H1 (cell line): ENCODE data around the gene BCAM. TPM values are rescaled to one million over a fixed set of nuclear protein-coding genes. Genes with fewer than 3 reads are reported as not detected.

Experiments
- ASH2L ChIP-seq: fragments of 200-600, 300-600 bp; sonication (generic); IDR thresholded peaks from one replicate; pipeline ENCODE4 v1.7.1; 2017; ENCODE audit warnings: low read length
- CBX5 ChIP-seq: fragments of 300-800, 300-1000 bp; sonication (generic); IDR thresholded peaks from 2 replicates; pipeline ENCODE4 v1.7.1; 2016; ENCODE audit warnings: antibody characterized with exemption, low read length, low read depth
- CHD1 ChIP-seq: IDR thresholded peaks from 2 replicates; pipeline ENCODE4 v1.6.1; 2012; ENCODE audit warnings: low read depth, low read length, improper control_type of control experiment
- E2F6 ChIP-seq: IDR thresholded peaks from 2 replicates; pipeline ENCODE4 v1.6.1; 2012; ENCODE audit warnings: inconsistent platforms
- HDAC6 ChIP-seq: IDR thresholded peaks from one replicate; pipeline ENCODE4 v1.7.1; 2012; ENCODE audit warnings: low read depth, mild to moderate bottlenecking, inconsistent platforms, low read length, moderate library complexity
- MAFK ChIP-seq: IDR thresholded peaks from 2 replicates; pipeline ENCODE4 v1.6.1; 2012; ENCODE audit warnings: low read depth, mild to moderate bottlenecking, improper control_type of control experiment, low read length
- PHF8 ChIP-seq: fragments of 200-600 bp; sonication (generic); conservative IDR thresholded peaks from 2 replicates; pipeline ENCODE4 v1.7.1; 2012; ENCODE audit warnings: low read depth, mild to moderate bottlenecking, inconsistent platforms, low read length, moderate library complexity
- POLR2A ChIP-seq, 2 experiments: IDR thresholded peaks; 1 replicate in 1 of 2; 2 replicates in 1 of 2; pipeline ENCODE4 v1.6.1; 2011; ENCODE audit warnings: low read depth in 2 of 2, low read length in 2 of 2, mild to moderate bottlenecking in 2 of 2; ENCODE audit errors: control extremely low read depth in 1 of 2
- POLR2AphosphoS5 ChIP-seq: IDR thresholded peaks from 2 replicates; pipeline ENCODE4 v1.6.1; 2011; ENCODE audit warnings: low read depth, low read length
- RNF2 ChIP-seq: fragments of 200-900, 300-1000 bp; sonication (generic); IDR thresholded peaks from 2 replicates; pipeline ENCODE4 v1.7.1; 2016; ENCODE audit warnings: borderline replicate concordance, low read depth, mild to moderate bottlenecking, antibody characterized with exemption, low read length; ENCODE audit not compliant: poor library complexity, severe bottlenecking; ENCODE audit errors: missing control alignments
- SIN3A ChIP-seq, 2 experiments: IDR thresholded peaks in 1 of 2; conservative IDR thresholded peaks in 1 of 2; 2 replicates each; pipeline ENCODE4 v1.6.1; 2011 to 2012; ENCODE audit warnings: low read length in 2 of 2, improper control_type of control experiment in 1 of 2, low read depth in 1 of 2, mild to moderate bottlenecking in 1 of 2
- SIRT6 ChIP-seq: IDR thresholded peaks from one replicate; pipeline ENCODE4 v1.7.1; 2012; ENCODE audit warnings: low read length, inconsistent platforms
- SP2 ChIP-seq: IDR thresholded peaks from 2 replicates; pipeline ENCODE4 v1.6.1; 2012; ENCODE audit warnings: mild to moderate bottlenecking, low read length, inconsistent platforms
- SP4 ChIP-seq: IDR thresholded peaks from 2 replicates; pipeline ENCODE4 v1.6.1; 2012; ENCODE audit warnings: low read length, inconsistent platforms
- TBP ChIP-seq: IDR thresholded peaks from 2 replicates; pipeline ENCODE4 v1.6.1; 2011; ENCODE audit warnings: low read depth, low read length, improper control_type of control experiment
- ZNF274 ChIP-seq: IDR thresholded peaks from 2 replicates; pipeline ENCODE4 v1.7.0; 2012; ENCODE audit warnings: low read length, borderline replicate concordance; ENCODE audit errors: extremely low read depth
- polyA plus RNA-seq, 7 experiments: library from polyadenylated mRNA; depleted of rRNA in 3 of 7; stranded (reverse) in 5 of 7; unstranded in 2 of 7; fragments of >200 nt in 5 of 7; fragments of 200-250 nt in 2 of 7; gene quantifications; 1 replicate in 5 of 7; 2 replicates in 1 of 7; 4 replicates in 1 of 7; pipeline versions ENCODE4 v1.2.1 to v1.2.3, GENCODE V29; 2011 to 2013; ENCODE audit warnings: missing spikeins in 2 of 7, mixed read lengths in 2 of 7
- total RNA-seq: library from RNA; stranded (reverse); fragmentation: NEBNext Ultra II Directional; extraction: Animal tissue kit (Norgen Biotek cat#: 25700); gene quantifications from 2 replicates; pipeline ENCODE4 v1.2.1, GENCODE V29; 2021
- TF ChIP-seq, protein P1 (sequence below): IDR thresholded peaks from 2 replicates; pipeline ENCODE4 v1.6.1; 2011; ENCODE audit warnings: low read depth, mild to moderate bottlenecking, low read length; ENCODE audit not compliant: insufficient read depth
- TF ChIP-seq, protein P2 (sequence below): IDR thresholded peaks from 2 replicates; pipeline ENCODE4 v1.6.1; 2012; ENCODE audit warnings: inconsistent platforms
- TF ChIP-seq, protein P3 (sequence below): IDR thresholded peaks from 2 replicates; pipeline ENCODE4 v1.6.1; 2012; ENCODE audit warnings: low read length, inconsistent platforms
- TF ChIP-seq, protein P4 (sequence below): IDR thresholded peaks from 2 replicates; pipeline ENCODE4 v1.6.1; 2011; ENCODE audit warnings: low read length, improper control_type of control experiment

Gene BCAM
- total and polyA plus RNA-seq, 2 of the 8 experiments (the other 6 are each of a cell fraction or from before 2014, with no cell fraction given) = 32.5 to 81.4 TPM

DNA sequence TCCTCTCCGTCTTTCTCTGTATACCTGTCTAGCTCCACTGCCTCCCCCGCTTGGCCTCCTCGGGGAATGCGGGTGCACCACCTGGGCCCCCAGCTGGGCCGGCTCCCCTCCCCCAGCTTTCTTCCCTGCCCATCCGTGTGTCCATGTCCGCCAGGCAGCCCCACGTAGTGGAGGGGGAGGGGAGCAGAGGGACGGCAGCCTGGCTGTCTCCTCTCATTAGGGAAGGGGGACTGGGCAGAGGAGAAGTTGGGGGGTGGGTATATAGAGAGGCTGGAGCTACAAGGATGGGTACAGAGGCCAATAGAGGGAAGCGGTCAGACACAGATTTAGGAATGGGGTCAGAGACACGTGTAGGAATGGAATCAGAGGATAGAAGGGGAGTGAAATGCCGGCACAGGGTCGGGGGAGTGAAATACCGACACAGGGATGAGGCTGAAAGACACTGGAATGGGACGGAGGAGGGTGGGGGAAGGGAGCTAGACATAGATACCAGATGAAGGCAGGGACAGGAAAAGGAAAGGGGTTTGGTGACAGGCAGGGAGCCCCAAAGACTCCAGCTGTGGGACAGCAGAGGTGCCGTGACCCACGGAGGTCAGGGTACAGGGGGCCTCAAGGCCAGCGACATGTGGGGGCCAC is 40.0 kb downstream of the BCAM start (continued):
- TF ChIP-seq, protein P1, sequence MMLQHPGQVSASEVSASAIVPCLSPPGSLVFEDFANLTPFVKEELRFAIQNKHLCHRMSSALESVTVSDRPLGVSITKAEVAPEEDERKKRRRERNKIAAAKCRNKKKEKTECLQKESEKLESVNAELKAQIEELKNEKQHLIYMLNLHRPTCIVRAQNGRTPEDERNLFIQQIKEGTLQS = no peak
- no peak for TF ChIP-seq CHD1
- no peak for TF ChIP-seq E2F6
- 0 out of 4 replicates have a peak, but pooled peaks of 1 of the 2 experiments have one; percentile 45 for TF ChIP-seq SIN3A (conservative IDR thresholded peaks at IDR 0.05 in 1 of 2, IDR thresholded peaks at IDR 0.05 in 1 of 2; ENCODE audit: low read depth in 1 of 2, low read length in 2 of 2)
- no peak for TF ChIP-seq SIRT6
- no peak for TF ChIP-seq HDAC6
- TF ChIP-seq ZNF274 = no peak
- no peak for TF ChIP-seq POLR2A (IDR thresholded peaks at IDR 0.05; ENCODE audit: control extremely low read depth in 1 of 2, low read depth in 2 of 2, low read length in 2 of 2)
- TF ChIP-seq TBP = no peak
- no peak for TF ChIP-seq MAFK
- no peak for TF ChIP-seq CBX5
- TF ChIP-seq POLR2AphosphoS5 = no peak
- no peak for TF ChIP-seq PHF8
- no peak for TF ChIP-seq SP2
- TF ChIP-seq, protein P2, sequence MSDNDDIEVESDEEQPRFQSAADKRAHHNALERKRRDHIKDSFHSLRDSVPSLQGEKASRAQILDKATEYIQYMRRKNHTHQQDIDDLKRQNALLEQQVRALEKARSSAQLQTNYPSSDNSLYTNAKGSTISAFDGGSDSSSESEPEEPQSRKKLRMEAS = peak; percentile 4; the same call in 1 of the 2 replicates
- TF ChIP-seq, protein P3, sequence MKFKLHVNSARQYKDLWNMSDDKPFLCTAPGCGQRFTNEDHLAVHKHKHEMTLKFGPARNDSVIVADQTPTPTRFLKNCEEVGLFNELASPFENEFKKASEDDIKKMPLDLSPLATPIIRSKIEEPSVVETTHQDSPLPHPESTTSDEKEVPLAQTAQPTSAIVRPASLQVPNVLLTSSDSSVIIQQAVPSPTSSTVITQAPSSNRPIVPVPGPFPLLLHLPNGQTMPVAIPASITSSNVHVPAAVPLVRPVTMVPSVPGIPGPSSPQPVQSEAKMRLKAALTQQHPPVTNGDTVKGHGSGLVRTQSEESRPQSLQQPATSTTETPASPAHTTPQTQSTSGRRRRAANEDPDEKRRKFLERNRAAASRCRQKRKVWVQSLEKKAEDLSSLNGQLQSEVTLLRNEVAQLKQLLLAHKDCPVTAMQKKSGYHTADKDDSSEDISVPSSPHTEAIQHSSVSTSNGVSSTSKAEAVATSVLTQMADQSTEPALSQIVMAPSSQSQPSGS = 0 out of 2 replicates have a peak, but pooled peaks have one; percentile 11
- TF ChIP-seq ASH2L = peak; percentile 88
- peak; percentile 89; the same call in 1 of the 2 replicates for TF ChIP-seq SP4
- TF ChIP-seq RNF2 = no peak
- TF ChIP-seq, protein P4, sequence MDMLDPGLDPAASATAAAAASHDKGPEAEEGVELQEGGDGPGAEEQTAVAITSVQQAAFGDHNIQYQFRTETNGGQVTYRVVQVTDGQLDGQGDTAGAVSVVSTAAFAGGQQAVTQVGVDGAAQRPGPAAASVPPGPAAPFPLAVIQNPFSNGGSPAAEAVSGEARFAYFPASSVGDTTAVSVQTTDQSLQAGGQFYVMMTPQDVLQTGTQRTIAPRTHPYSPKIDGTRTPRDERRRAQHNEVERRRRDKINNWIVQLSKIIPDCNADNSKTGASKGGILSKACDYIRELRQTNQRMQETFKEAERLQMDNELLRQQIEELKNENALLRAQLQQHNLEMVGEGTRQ = no peak
